Measurements from ENCODE around the gene MAOA. TPM values are rescaled to one million over a fixed set of nuclear protein-coding genes. Genes with fewer than 3 reads are reported as not detected.

The MAOA gene
- total and polyA plus RNA-seq, 2 of the 13 experiments (the other 11 are each of a cell fraction or from before 2014, with no cell fraction given): 13.4 to 14.7 TPM

- 33% methylated on average over 2 of the region's 5 CpGs for WGBS (ENCODE audit: low lambda C conversion rate)
- no peak overlapping the region for H3K9ac ChIP-seq (ENCODE audit: insufficient read depth, low read depth, low read length)
- H3K4me2 ChIP-seq (ENCODE audit: low read depth, low read length): no peak overlapping the region
- no peaks in the 10 kb centered on the region for H3K79me2 ChIP-seq (ENCODE audit: insufficient read depth, low read length)
- no peaks in the 10 kb centered on the region for H3K27me3 ChIP-seq (ENCODE audit: control insufficient read depth in 1 of 2, insufficient read depth in 2 of 2, low read length in 2 of 2)
- H3K36me3 ChIP-seq (replicated peaks in 1 of 2; ENCODE audit: control insufficient read depth in 1 of 2, insufficient read depth in 2 of 2, low read length in 2 of 2): no peaks in the 10 kb centered on the region
- ATAC-seq (no peak), FAIRE-seq (no peak), DNase-seq (ENCODE audit: low spot score) (no peak)
- in situ Hi-C loops (cut with HindIII; ENCODE audit: extremely low pct_ligation_motif_present, low pct_unique_long_range_greater_than_20kb): loop anchor here (10.0 kb wide), 1 partner anchor 401 kb away; no protein-coding TSS in a partner anchor
- no peak overlapping the region for H2AFZ ChIP-seq (ENCODE audit: low read length)
- no peaks in the 10 kb centered on the region for H3K4me1 ChIP-seq (ENCODE audit: insufficient read depth, low read length)
- H3K27ac ChIP-seq (ENCODE audit: extremely low read length, insufficient read depth, low read length): no peak overlapping the region
- intact Hi-C loops (cut with micrococcal nuclease; ENCODE audit: unreplicated experiment): no loop called here
- CTCF ChIA-PET (ENCODE audit: low intra/inter-chr PET ratio, low total read pairs): no interaction called here
- TF ChIP-seq CBX1 (IDR thresholded peaks at IDR 0.05; ENCODE audit: low read depth) (no peak), MAFG (CRISPR knock-in tag; IDR thresholded peaks at IDR 0.05) (no peak), NCOA2 (CRISPR knock-in tag; IDR thresholded peaks at IDR 0.05) (no peak), ELF3 (CRISPR knock-in tag; IDR thresholded peaks at IDR 0.05) (no peak), SMAD1 (CRISPR knock-in tag; IDR thresholded peaks at IDR 0.05; ENCODE audit: borderline replicate concordance, low read depth) (no peak)
- POLR2A ChIA-PET: no interaction called here
- no peaks in the 10 kb centered on the region for H4K20me1 ChIP-seq (ENCODE audit: insufficient read depth, low read length)
- BruUV-seq (replicated peaks): no TSS peak
- H3K9me3 ChIP-seq (ENCODE audit: low read length): no peaks in the 10 kb centered on the region
- H3K4me3 ChIP-seq (replicated peaks in 1 of 3; ENCODE audit: insufficient read depth in 1 of 3, low read depth in 2 of 3, low read length in 3 of 3): no peak overlapping the region
These were observed 100.0 kb downstream of the MAOA start for GRCh38 chrX:43756076-43756475.

GRCh38 chrX:43758044-43758443 is 101.9 kb downstream of the MAOA start:
- H4K20me1 ChIP-seq (ENCODE audit: insufficient read depth, low read length): no peaks in the 10 kb centered on the region
- in situ Hi-C loops (cut with HindIII; ENCODE audit: extremely low pct_ligation_motif_present, low pct_unique_long_range_greater_than_20kb) (loop anchor here (10.0 kb wide), 1 partner anchor 403 kb away; no protein-coding TSS in a partner anchor), intact Hi-C loops (cut with micrococcal nuclease; ENCODE audit: unreplicated experiment) (no loop called here)
- no peaks in the 10 kb centered on the region for H3K79me2 ChIP-seq (ENCODE audit: insufficient read depth, low read length)
- H3K4me3 ChIP-seq (replicated peaks in 1 of 3; ENCODE audit: insufficient read depth in 1 of 3, low read depth in 2 of 3, low read length in 3 of 3): no peak overlapping the region
- no peak overlapping the region for H3K9ac ChIP-seq (ENCODE audit: insufficient read depth, low read depth, low read length)
- WGBS (ENCODE audit: low lambda C conversion rate): 53% methylated on average over 5 of the region's 7 CpGs
- no peaks in the 10 kb centered on the region for H3K9me3 ChIP-seq (ENCODE audit: low read length)
- ATAC-seq (no peak), DNase-seq (ENCODE audit: low spot score) (no peak), FAIRE-seq (no peak)
- H3K27me3 ChIP-seq (ENCODE audit: control insufficient read depth in 1 of 2, insufficient read depth in 2 of 2, low read length in 2 of 2): no peaks in the 10 kb centered on the region
- no peak overlapping the region for H3K27ac ChIP-seq (ENCODE audit: extremely low read length, insufficient read depth, low read length)
- H2AFZ ChIP-seq (ENCODE audit: low read length): no peak overlapping the region
- ChIA-PET POLR2A (no interaction called here), CTCF (ENCODE audit: low intra/inter-chr PET ratio, low total read pairs) (no interaction called here)
- H3K4me1 ChIP-seq (ENCODE audit: insufficient read depth, low read length): no peaks in the 10 kb centered on the region
- no peak overlapping the region for H3K4me2 ChIP-seq (ENCODE audit: low read depth, low read length)
- no TSS peak for BruUV-seq (replicated peaks)
- H3K36me3 ChIP-seq (replicated peaks in 1 of 2; ENCODE audit: control insufficient read depth in 1 of 2, insufficient read depth in 2 of 2, low read length in 2 of 2): no peaks in the 10 kb centered on the region
- no peak for TF ChIP-seq ZNF260 (CRISPR knock-in tag; IDR thresholded peaks at IDR 0.05; ENCODE audit: borderline replicate concordance, low read depth)
- TF ChIP-seq ZBTB25 (CRISPR knock-in tag; IDR thresholded peaks at IDR 0.05): no peak
- TF ChIP-seq RFX5 (IDR thresholded peaks at IDR 0.05; ENCODE audit: low read depth, low read length): no peak
- TF ChIP-seq CTCF (CRISPR knock-in tag; IDR thresholded peaks at IDR 0.05): no peak
- no peak for TF ChIP-seq KDM2A (CRISPR knock-in tag; IDR thresholded peaks at IDR 0.05; ENCODE audit: borderline replicate concordance, low read depth)
- no peak for TF ChIP-seq NR0B2 (CRISPR knock-in tag; IDR thresholded peaks at IDR 0.05)
- no peak for TF ChIP-seq ZNF367 (CRISPR knock-in tag; IDR thresholded peaks at IDR 0.05; ENCODE audit: borderline replicate concordance)
- no peak for TF ChIP-seq EP300 (IDR thresholded peaks at IDR 0.05; ENCODE audit: low read depth in 2 of 2, low read length in 2 of 2)
- no peak for TF ChIP-seq EP300 (CRISPR knock-in tag; IDR thresholded peaks at IDR 0.05; ENCODE audit: borderline replicate concordance)
- no peak for TF ChIP-seq PAF1 (CRISPR knock-in tag; IDR thresholded peaks at IDR 0.05)
- TF ChIP-seq ZNF740 (CRISPR knock-in tag; IDR thresholded peaks at IDR 0.05): no peak
- TF ChIP-seq ZMYM2 (CRISPR knock-in tag; IDR thresholded peaks at IDR 0.05): no peak
